DOHH2 (cell line): ENCODE results near the gene DPYD.

Source experiments
- EZH2phosphoT487 ChIP-seq: fragments of 200-600 bp; sonication (generic); IDR thresholded peaks from 2 replicates; pipeline ENCODE4 v1.6.1; 2017; ENCODE audit warnings: borderline replicate concordance, mild to moderate bottlenecking, antibody characterized with exemption, low read length, moderate library complexity, mixed read lengths
- TF ChIP-seq, protein P1 (sequence below): fragments of 200-600 bp; sonication (generic); IDR thresholded peaks from one replicate; pipeline ENCODE4 v1.5.1; 2014; ENCODE audit warnings: antibody characterized with exemption, mild to moderate bottlenecking, low read depth, low read length; ENCODE audit not compliant: poor library complexity, severe bottlenecking

DNA sequence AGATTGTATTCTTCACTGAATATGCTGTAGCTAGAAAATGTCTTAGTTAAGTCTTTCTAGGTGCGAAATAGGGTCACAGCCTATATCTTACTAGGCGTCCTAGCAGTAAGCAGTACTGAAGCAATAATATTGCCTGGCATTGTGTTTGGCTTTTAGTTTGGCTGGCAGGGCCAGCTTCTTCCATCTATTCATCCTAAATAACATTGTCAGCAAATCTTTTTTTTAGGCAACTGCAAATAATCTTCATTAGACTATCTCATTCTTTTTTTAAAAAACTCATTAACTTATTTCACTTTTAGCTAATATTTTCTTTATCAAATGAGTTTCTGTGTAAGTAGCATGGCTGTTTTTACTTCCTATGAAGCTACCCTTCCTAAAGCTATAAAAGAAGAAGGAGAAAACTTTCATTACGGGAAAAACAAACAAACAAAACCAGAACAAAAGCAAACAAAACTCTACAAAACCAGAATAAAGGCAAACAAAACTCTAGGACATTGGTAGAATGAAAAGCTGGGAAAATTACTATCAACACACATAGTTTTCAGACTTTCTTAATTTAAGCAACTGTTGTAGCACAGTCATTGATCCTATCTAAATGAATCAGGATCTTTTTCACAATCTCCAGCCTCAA, 506.0 kb downstream of the DPYD start:
- TF ChIP-seq, protein P1, sequence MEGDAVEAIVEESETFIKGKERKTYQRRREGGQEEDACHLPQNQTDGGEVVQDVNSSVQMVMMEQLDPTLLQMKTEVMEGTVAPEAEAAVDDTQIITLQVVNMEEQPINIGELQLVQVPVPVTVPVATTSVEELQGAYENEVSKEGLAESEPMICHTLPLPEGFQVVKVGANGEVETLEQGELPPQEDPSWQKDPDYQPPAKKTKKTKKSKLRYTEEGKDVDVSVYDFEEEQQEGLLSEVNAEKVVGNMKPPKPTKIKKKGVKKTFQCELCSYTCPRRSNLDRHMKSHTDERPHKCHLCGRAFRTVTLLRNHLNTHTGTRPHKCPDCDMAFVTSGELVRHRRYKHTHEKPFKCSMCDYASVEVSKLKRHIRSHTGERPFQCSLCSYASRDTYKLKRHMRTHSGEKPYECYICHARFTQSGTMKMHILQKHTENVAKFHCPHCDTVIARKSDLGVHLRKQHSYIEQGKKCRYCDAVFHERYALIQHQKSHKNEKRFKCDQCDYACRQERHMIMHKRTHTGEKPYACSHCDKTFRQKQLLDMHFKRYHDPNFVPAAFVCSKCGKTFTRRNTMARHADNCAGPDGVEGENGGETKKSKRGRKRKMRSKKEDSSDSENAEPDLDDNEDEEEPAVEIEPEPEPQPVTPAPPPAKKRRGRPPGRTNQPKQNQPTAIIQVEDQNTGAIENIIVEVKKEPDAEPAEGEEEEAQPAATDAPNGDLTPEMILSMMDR = no peak
- TF ChIP-seq EZH2phosphoT487 = no peak
